ENCODE measurements around the gene PSMD8.

Gene PSMD8

GRCh38 chr19:38346837-38347236 lies 27.5 kb upstream of the PSMD8 start:
- Histone ChIP-seq H3K4me1 (ENCODE audit: insufficient read depth, low read length, severe bottlenecking) (no peaks in the 10 kb centered on the region), H3K36me3 (ENCODE audit: insufficient read depth, low read length) (no peaks in the 10 kb centered on the region), H3K9ac (ENCODE audit: low read length) (no peak overlapping the region), H3F3A (ENCODE audit: insufficient read depth, low read length) (no peaks in the 10 kb centered on the region), H4K20me1 (ENCODE audit: insufficient read depth, low read length) (no peaks in the 10 kb centered on the region), H3K9me2 (ENCODE audit: low read depth, low read length) (no peaks in the 10 kb centered on the region), H3K9me3 (ENCODE audit: low read length) (no peaks in the 10 kb centered on the region), H3K4me2 (ENCODE audit: low read length) (no peak overlapping the region), H3K27me3 (ENCODE audit: insufficient read depth, low read length) (no peaks in the 10 kb centered on the region), H2AFZ (ENCODE audit: low read length) (no peak overlapping the region), H3K4me3 (ENCODE audit: low read depth, low read length, poor library complexity, severe bottlenecking) (no peak overlapping the region), H3K27ac (ENCODE audit: low read depth, low read length, poor library complexity, severe bottlenecking) (no peak overlapping the region), H3K79me2 (ENCODE audit: insufficient read depth, low read length) (no peaks in the 10 kb centered on the region)
- TF ChIP-seq CTCF (IDR thresholded peaks at IDR 0.05; ENCODE audit: low read length) (no peak), EZH2 (IDR thresholded peaks at IDR 0.05; ENCODE audit: borderline replicate concordance, low read length) (no peak)

- Histone ChIP-seq H3K4me1 (ENCODE audit: insufficient read depth, low read length, severe bottlenecking) (no peaks in the 10 kb centered on the region), H3K27me3 (ENCODE audit: insufficient read depth, low read length) (peaks cover 3% of the 10 kb centered on the region; the same call in 1 of the 2 replicates), H3K4me3 (ENCODE audit: low read depth, low read length, poor library complexity, severe bottlenecking) (no peak overlapping the region), H3K9me3 (ENCODE audit: low read length) (no peaks in the 10 kb centered on the region), H3K36me3 (ENCODE audit: insufficient read depth, low read length) (no peaks in the 10 kb centered on the region), H3K4me2 (ENCODE audit: low read length) (no peak overlapping the region), H3F3A (ENCODE audit: insufficient read depth, low read length) (no peaks in the 10 kb centered on the region), H3K9me2 (ENCODE audit: low read depth, low read length) (no peaks in the 10 kb centered on the region), H4K20me1 (ENCODE audit: insufficient read depth, low read length) (no peaks in the 10 kb centered on the region), H2AFZ (ENCODE audit: low read length) (no peak overlapping the region), H3K27ac (ENCODE audit: low read depth, low read length, poor library complexity, severe bottlenecking) (no peak overlapping the region), H3K9ac (ENCODE audit: low read length) (no peak overlapping the region), H3K79me2 (ENCODE audit: insufficient read depth, low read length) (no peaks in the 10 kb centered on the region)
- TF ChIP-seq CTCF (IDR thresholded peaks at IDR 0.05; ENCODE audit: low read length) (no peak), EZH2 (IDR thresholded peaks at IDR 0.05; ENCODE audit: borderline replicate concordance, low read length) (no peak)
Measured at GRCh38 chr19:38350883-38351282, 23.5 kb upstream of the PSMD8 start.

- no peak overlapping the region for H3K27ac ChIP-seq (ENCODE audit: low read depth, low read length, poor library complexity, severe bottlenecking)
- TF ChIP-seq EZH2 (IDR thresholded peaks at IDR 0.05; ENCODE audit: borderline replicate concordance, low read length) (no peak), CTCF (IDR thresholded peaks at IDR 0.05; ENCODE audit: low read length) (no peak)
- H3K4me1 ChIP-seq (ENCODE audit: insufficient read depth, low read length, severe bottlenecking): no peaks in the 10 kb centered on the region
- H4K20me1 ChIP-seq (ENCODE audit: insufficient read depth, low read length): no peaks in the 10 kb centered on the region
- H3K9me3 ChIP-seq (ENCODE audit: low read length): no peaks in the 10 kb centered on the region
- no peak overlapping the region for H3K4me2 ChIP-seq (ENCODE audit: low read length)
- H3K4me3 ChIP-seq (ENCODE audit: low read depth, low read length, poor library complexity, severe bottlenecking): no peak overlapping the region
- H3F3A ChIP-seq (ENCODE audit: insufficient read depth, low read length): no peaks in the 10 kb centered on the region
- peaks cover 3% of the 10 kb centered on the region; the same call in 1 of the 2 replicates for H3K27me3 ChIP-seq (ENCODE audit: insufficient read depth, low read length)
- H3K79me2 ChIP-seq (ENCODE audit: insufficient read depth, low read length): no peaks in the 10 kb centered on the region
- no peak overlapping the region for H2AFZ ChIP-seq (ENCODE audit: low read length)
- H3K36me3 ChIP-seq (ENCODE audit: insufficient read depth, low read length): no peaks in the 10 kb centered on the region
- no peaks in the 10 kb centered on the region for H3K9me2 ChIP-seq (ENCODE audit: low read depth, low read length)
- H3K9ac ChIP-seq (ENCODE audit: low read length): no peak overlapping the region
Measured at GRCh38 chr19:38351865-38352395, 22.4 kb upstream of the PSMD8 start.

Measured in OCI-LY1 (cell line).